ENCODE measurements around the gene NYAP2.

DNA sequence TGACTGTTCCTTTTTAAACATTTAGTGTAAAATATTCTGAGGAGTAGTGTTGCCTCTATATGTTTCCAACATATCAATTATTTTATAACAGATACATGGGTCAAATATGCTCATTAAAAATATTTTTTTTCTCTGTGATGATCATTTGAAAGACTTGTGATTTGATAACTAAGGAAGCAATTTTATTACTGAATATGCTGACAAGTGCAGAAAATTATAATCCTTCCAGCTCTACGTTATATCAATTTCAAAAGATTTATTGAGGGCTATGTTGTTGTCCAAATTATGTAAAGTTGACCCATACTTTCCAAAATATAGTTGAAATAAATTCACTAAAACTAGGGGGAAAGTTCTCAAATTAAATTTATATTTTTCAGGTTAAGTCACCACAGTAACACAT lies 290.6 kb downstream of the NYAP2 start:
- TF ChIP-seq, protein P1, sequence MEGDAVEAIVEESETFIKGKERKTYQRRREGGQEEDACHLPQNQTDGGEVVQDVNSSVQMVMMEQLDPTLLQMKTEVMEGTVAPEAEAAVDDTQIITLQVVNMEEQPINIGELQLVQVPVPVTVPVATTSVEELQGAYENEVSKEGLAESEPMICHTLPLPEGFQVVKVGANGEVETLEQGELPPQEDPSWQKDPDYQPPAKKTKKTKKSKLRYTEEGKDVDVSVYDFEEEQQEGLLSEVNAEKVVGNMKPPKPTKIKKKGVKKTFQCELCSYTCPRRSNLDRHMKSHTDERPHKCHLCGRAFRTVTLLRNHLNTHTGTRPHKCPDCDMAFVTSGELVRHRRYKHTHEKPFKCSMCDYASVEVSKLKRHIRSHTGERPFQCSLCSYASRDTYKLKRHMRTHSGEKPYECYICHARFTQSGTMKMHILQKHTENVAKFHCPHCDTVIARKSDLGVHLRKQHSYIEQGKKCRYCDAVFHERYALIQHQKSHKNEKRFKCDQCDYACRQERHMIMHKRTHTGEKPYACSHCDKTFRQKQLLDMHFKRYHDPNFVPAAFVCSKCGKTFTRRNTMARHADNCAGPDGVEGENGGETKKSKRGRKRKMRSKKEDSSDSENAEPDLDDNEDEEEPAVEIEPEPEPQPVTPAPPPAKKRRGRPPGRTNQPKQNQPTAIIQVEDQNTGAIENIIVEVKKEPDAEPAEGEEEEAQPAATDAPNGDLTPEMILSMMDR (IDR thresholded peaks at IDR 0.05 in 2 of 3, conservative IDR thresholded peaks at IDR 0.05 in 1 of 3; ENCODE audit: borderline replicate concordance in 1 of 3, insufficient read depth in 1 of 3, low read depth in 2 of 3, low read length in 2 of 3), result no peak
- TF ChIP-seq, protein P2, sequence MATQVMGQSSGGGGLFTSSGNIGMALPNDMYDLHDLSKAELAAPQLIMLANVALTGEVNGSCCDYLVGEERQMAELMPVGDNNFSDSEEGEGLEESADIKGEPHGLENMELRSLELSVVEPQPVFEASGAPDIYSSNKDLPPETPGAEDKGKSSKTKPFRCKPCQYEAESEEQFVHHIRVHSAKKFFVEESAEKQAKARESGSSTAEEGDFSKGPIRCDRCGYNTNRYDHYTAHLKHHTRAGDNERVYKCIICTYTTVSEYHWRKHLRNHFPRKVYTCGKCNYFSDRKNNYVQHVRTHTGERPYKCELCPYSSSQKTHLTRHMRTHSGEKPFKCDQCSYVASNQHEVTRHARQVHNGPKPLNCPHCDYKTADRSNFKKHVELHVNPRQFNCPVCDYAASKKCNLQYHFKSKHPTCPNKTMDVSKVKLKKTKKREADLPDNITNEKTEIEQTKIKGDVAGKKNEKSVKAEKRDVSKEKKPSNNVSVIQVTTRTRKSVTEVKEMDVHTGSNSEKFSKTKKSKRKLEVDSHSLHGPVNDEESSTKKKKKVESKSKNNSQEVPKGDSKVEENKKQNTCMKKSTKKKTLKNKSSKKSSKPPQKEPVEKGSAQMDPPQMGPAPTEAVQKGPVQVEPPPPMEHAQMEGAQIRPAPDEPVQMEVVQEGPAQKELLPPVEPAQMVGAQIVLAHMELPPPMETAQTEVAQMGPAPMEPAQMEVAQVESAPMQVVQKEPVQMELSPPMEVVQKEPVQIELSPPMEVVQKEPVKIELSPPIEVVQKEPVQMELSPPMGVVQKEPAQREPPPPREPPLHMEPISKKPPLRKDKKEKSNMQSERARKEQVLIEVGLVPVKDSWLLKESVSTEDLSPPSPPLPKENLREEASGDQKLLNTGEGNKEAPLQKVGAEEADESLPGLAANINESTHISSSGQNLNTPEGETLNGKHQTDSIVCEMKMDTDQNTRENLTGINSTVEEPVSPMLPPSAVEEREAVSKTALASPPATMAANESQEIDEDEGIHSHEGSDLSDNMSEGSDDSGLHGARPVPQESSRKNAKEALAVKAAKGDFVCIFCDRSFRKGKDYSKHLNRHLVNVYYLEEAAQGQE (IDR thresholded peaks at IDR 0.05; ENCODE audit: low read depth), result no peak
- TF ChIP-seq EZH2 (IDR thresholded peaks at IDR 0.05) (no peak), JUND (IDR thresholded peaks at IDR 0.05) (no peak), ZNF274 (IDR thresholded peaks at IDR 0.05; ENCODE audit: low read depth, low read length) (no peak), RAD21 (IDR thresholded peaks at IDR 0.05; ENCODE audit: low read depth) (no peak), YY1 (IDR thresholded peaks at IDR 0.05; ENCODE audit: extremely low read depth, insufficient replicate concordance, low read depth, low read length) (no peak), POLR2A (IDR thresholded peaks at IDR 0.05; ENCODE audit: borderline replicate concordance, extremely low read depth, insufficient read depth, insufficient read length) (no peak)
- TF ChIP-seq, protein P3, sequence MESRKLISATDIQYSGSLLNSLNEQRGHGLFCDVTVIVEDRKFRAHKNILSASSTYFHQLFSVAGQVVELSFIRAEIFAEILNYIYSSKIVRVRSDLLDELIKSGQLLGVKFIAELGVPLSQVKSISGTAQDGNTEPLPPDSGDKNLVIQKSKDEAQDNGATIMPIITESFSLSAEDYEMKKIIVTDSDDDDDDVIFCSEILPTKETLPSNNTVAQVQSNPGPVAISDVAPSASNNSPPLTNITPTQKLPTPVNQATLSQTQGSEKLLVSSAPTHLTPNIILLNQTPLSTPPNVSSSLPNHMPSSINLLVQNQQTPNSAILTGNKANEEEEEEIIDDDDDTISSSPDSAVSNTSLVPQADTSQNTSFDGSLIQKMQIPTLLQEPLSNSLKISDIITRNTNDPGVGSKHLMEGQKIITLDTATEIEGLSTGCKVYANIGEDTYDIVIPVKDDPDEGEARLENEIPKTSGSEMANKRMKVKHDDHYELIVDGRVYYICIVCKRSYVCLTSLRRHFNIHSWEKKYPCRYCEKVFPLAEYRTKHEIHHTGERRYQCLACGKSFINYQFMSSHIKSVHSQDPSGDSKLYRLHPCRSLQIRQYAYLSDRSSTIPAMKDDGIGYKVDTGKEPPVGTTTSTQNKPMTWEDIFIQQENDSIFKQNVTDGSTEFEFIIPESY (IDR thresholded peaks at IDR 0.05; ENCODE audit: extremely low read depth, insufficient replicate concordance, low read length), result no peak

Data from HCT116 (cell line).